DOHH2 (cell line): ENCODE results near the gene COL5A1.

Experiments
- EZH2phosphoT487 ChIP-seq: fragments of 200-600 bp; sonication (generic); IDR thresholded peaks from 2 replicates; pipeline ENCODE4 v1.6.1; 2017; ENCODE audit warnings: borderline replicate concordance, mild to moderate bottlenecking, antibody characterized with exemption, low read length, moderate library complexity, mixed read lengths
- TF ChIP-seq, protein P1 (sequence below): fragments of 200-600 bp; sonication (generic); IDR thresholded peaks from one replicate; pipeline ENCODE4 v1.5.1; 2014; ENCODE audit warnings: antibody characterized with exemption, mild to moderate bottlenecking, low read depth, low read length; ENCODE audit not compliant: poor library complexity, severe bottlenecking

DNA sequence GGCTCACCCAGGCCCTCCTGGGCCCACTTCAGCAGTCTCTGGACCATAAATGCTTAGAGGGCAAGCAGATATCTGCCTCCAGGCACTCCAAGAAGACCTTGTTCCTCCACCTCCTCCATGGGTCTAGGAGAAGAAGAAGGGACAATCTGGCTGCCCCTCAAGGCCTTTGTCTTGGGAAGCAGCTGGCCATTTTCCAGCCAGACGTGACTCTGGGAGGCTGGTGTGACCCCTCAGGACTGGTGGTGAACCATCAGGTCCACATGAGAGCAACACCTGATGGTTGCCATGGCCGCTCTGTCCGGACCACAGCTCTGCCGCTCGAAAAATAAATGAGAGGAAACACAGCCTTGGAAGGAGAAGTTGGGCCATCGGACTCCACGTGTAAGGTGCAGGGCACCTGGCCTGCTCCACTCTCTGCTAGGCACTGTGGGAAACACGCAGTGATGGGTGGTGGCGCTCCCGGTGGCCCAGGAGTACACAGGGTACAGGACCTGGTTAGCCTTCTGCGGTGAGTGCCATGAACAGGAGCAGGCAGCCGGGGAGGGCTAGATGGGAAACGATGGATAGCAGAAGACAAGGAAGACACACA is 3.0 kb upstream of the COL5A1 start:
- TF ChIP-seq, protein P1, sequence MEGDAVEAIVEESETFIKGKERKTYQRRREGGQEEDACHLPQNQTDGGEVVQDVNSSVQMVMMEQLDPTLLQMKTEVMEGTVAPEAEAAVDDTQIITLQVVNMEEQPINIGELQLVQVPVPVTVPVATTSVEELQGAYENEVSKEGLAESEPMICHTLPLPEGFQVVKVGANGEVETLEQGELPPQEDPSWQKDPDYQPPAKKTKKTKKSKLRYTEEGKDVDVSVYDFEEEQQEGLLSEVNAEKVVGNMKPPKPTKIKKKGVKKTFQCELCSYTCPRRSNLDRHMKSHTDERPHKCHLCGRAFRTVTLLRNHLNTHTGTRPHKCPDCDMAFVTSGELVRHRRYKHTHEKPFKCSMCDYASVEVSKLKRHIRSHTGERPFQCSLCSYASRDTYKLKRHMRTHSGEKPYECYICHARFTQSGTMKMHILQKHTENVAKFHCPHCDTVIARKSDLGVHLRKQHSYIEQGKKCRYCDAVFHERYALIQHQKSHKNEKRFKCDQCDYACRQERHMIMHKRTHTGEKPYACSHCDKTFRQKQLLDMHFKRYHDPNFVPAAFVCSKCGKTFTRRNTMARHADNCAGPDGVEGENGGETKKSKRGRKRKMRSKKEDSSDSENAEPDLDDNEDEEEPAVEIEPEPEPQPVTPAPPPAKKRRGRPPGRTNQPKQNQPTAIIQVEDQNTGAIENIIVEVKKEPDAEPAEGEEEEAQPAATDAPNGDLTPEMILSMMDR: no peak
- no peak for TF ChIP-seq EZH2phosphoT487
